SK-N-MC (cell line): Measurements from ENCODE around the gene GSTM4.

Source experiments
- EZH2 ChIP-seq: fragments of 200-600 bp; sonication (generic); IDR thresholded peaks from one replicate; pipeline ENCODE4 v1.6.1; 2017; ENCODE audit warnings: antibody characterized with exemption
- FOXP2 ChIP-seq: optimal IDR thresholded peaks from 2 replicates; pipeline ENCODE3; 2011; ENCODE audit warnings: mild to moderate bottlenecking, moderate library complexity; ENCODE audit not compliant: insufficient read depth; ENCODE audit errors: extremely low read length, control extremely low read depth
- POLR2AphosphoS5 ChIP-seq: IDR thresholded peaks from 2 replicates; pipeline ENCODE4 v1.6.1; 2012; ENCODE audit warnings: mild to moderate bottlenecking, low read depth, low read length, borderline replicate concordance

DNA sequence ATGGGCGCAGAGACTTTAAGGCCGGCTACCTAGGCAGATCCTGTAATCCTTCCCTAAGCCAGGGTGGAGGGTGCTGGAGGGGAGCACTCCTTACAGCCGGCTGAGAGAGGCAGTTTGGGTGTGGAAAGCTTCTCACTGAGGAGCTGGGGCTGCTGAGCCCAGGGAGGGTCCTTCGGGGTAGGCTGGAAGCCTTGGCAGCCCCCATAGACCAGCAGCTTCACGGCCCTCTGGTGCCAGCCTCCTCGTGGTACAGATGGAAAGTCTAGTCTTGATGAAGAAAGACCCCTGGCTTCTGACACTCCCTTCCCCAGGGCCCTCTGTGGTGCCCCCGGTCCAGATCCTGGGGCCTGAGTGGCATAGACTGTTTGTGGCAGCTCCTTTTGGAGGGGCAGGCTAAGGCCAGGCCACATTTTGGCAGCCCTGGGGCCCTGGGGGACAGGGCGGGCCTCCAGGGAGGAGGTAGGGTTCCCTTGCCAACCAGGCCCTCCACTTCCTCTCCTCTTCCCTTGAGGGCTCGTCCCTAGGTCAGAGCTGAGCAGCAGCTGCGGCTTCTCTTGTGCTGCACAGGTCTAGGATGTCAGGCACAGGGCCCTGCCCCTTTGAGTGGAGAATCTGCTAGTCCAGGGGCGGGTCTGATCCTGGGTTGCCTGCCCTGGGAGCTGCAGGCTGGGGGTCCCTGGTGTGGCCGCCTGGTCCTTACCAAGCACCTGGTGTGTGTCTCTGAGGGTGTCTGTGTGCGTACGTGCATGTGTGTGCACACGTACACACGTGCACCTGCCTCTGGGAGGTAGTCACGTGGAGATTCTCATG, 31.5 kb upstream of the GSTM4 start:
- TF ChIP-seq POLR2AphosphoS5 (no peak), EZH2 (no peak), FOXP2 (no peak)
